ENCODE measurements around the gene HOXD3.

DNA sequence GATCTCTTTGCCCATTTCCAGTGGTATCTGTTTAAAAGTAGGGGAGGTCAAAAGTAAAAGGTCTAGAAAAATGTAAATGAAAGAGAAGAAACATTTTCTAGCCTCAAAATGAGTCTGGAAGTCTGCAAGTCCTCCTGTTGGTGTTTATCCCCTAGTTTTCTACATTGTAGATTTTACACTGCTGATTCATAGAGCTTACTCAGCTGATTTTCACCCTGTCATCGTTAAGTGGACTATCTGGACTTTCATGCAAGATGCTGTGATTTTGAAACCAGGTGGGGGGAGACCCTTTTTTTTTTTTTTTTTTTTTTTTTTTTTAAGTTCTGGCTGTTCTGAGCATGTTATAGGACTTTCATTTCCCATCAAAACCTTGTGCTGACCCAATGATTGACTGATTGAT is 10.3 kb downstream of the HOXD3 start:
- no peak for TF ChIP-seq EZH2 (IDR thresholded peaks at IDR 0.05; ENCODE audit: low read length)
- TF ChIP-seq, protein P1, sequence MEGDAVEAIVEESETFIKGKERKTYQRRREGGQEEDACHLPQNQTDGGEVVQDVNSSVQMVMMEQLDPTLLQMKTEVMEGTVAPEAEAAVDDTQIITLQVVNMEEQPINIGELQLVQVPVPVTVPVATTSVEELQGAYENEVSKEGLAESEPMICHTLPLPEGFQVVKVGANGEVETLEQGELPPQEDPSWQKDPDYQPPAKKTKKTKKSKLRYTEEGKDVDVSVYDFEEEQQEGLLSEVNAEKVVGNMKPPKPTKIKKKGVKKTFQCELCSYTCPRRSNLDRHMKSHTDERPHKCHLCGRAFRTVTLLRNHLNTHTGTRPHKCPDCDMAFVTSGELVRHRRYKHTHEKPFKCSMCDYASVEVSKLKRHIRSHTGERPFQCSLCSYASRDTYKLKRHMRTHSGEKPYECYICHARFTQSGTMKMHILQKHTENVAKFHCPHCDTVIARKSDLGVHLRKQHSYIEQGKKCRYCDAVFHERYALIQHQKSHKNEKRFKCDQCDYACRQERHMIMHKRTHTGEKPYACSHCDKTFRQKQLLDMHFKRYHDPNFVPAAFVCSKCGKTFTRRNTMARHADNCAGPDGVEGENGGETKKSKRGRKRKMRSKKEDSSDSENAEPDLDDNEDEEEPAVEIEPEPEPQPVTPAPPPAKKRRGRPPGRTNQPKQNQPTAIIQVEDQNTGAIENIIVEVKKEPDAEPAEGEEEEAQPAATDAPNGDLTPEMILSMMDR (optimal IDR thresholded peaks at IDR 0.05 in 1 of 3, IDR thresholded peaks at IDR 0.05 in 1 of 3, conservative IDR thresholded peaks at IDR 0.05 in 1 of 3; ENCODE audit: extremely low read depth in 1 of 3, insufficient read depth in 2 of 3, low read length in 3 of 3), result no peak

Data from keratinocyte (primary cell).